ENCODE measurements around the gene NAB1.
"Not testable (repeated sequence)": the region's sequence is repeated elsewhere in the genome, so short reads cannot be mapped to it uniquely, and the experiment has no call there.

Gene NAB1

DNA sequence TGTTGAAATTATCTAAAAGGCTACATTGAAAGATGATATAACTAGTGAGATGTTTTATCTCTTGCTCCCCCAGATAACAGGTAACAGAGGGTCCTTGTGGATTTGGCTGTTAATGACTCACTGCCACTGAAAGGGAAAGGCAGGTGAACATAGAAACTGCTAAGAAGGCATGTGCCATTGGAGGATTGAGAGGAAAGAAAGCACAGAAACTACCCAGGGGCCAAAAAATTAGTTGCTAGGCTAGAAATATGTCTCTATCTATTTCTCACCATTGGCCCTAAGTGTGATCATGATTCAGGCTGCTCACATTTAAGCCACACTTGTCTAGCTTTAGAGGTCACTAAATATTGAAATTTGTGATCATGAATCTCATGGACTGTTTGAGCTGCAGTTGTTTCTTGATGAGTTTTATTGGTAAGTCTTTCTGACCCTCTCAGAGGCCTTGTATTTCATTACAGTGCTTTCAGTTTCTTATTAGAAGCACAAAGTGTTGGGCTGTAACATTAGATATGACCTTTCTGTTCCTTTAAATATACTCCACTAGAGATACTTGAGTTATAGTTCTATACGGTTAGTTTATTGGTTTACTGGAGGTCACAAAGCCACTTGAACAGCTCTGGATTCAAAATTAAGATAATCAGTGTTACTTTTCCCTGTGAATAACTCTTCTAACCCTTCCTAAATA lies 26.2 kb downstream of the NAB1 start:
- no peak for DNase-seq (ENCODE audit: low read depth)

DNA sequence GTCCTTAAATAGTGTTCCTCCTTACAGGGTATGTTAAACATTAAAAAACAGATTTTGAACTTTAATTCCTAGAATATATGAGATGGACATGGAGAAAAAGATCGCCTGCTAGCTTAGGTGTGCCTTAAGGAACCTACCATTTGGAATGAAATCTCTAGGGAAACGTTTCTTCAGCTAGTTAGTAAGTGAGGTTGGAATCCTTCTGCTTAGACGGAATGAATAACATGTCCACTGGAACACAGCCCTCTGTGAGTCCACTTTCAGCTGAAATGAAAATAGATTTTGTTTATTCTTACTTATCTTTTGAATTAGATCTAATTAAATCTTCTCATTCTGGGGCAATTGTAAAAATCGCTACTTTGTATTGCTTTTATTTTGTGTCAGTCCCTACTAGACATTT lies 28.4 kb downstream of the NAB1 start:
- DNase-seq (ENCODE audit: low read depth): no peak

DNA sequence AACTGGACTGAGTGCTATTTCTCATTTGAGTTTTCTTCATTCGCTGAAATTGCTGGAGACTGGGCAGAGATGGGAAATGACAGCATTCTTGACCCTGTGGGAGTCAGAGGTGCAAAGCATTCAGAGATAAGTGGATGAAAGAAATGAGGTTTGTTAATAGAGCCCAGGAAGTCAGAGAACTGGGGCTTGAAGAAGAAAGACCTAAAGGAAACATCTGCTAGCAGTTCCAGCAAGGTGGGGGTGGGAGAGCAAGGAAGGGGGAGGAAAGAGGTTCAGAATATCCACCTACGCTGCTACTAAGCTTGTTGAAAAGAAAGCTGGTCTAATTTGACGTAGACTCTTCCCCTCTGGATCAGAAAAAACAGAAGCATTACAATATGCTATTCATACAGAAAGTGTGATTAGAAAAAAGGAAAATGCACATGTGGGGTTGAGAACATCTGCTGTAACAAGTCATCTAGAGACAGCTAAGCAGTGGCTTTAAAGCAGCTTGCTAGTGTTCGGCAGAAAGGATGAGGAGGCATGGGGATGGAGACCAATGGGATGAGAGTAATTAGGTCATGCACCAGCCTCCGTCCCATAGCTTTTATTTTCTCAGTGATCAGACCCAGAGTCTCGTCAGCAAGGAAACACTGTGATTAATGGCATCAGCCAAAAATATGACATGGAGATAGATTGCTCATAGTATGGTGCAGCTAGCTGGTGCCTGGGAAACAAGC lies 29.7 kb downstream of the NAB1 start:
- DNase-seq (ENCODE audit: low read depth): no peak

DNA sequence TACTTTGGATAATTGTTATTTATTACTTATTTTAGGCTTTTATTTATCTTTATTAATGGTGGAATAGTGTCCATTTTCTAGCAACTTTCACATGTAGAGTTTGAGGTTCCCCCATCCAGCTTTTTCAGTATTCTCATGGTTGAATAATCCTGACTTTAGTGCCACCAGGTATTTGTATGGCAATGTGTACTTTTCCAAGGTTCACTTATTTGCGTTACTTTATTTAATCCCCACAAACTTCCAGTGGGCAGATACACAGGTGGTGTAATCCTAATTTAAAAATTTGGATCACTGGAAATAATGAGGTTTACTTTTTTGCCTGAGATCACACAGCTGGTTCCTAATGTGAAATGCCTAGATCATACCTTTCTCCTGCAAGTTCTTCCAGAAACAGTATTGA lies 30.5 kb downstream of the NAB1 start:
- DNase-seq (ENCODE audit: low read depth): no peak

DNA sequence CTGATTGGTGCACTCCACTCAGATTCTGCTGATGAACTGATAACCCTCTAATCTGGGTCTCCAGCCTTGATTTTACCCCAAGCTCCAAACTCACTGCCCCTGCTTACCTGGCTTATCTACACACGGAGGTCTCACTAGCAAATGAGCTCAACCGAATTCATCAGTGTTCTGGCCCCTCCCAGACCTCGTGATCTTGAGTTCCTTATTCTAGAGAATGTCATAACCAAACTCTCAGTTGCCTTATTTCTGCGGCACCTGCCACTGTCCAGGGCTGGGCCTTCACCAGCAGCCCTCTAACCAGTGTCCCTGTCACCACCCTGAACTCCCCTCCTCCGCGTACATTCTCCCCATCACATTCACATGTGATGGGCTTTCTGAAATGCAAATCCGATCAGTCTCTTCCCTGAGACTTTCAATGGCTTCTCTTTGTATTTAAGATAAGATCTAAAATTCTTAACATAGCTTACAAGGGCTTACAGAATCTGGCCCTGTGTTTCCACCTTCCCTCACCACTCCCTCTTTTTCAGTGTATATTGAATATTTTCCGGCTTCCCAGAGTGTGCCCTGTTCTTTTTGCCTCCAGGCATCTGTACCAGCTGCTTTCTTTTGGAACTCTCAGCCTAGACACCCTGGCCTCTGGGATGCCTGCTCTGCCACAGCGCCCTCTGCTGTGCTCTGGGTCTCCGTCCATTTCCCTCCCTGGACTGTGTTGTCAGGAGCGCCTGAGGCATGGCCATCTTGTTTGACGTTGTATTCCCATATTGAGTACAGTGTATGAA lies 31.1 kb downstream of the NAB1 start:
- DNase-seq (ENCODE audit: low read depth): peak; percentile 22

DNA sequence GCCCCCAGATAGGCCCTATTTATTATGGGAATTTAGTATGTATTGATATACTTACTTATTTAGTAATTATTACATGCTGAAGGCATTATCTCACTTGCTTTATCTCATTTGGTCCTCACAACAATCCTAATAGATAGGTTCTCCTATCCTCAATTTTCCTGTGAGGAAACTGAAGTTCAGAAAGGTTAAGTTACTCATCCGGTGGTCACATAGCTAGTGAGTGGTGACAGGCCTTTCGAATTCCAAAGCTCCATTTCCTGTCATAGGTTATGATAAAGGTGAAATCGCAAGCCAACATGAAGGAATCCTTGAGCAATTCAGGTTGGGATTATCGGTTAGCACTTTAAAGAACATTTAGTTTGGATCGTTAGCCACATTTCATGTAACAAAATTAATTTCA lies 33.3 kb downstream of the NAB1 start:
- DNase-seq (ENCODE audit: low read depth): no peak

DNA sequence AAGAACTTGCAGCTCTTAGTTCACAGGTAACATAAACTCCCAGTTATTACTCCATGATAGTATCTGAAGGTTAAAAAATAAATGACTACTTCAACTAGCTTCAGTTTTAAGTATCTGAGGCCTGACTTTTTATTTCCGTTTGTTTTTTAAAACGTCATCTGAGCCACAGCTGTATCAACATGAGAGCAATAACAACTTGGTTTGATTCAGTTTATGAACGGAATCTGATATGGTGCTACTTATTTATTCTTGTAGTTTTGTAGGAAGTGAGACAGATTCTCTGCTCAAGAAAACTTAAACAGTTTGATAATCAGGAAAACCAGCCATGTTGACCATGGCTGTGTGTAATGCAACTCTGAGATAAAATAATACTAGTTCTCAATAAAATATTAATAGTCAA lies 34.9 kb downstream of the NAB1 start:
- DNase-seq (ENCODE audit: low read depth): no peak

DNA sequence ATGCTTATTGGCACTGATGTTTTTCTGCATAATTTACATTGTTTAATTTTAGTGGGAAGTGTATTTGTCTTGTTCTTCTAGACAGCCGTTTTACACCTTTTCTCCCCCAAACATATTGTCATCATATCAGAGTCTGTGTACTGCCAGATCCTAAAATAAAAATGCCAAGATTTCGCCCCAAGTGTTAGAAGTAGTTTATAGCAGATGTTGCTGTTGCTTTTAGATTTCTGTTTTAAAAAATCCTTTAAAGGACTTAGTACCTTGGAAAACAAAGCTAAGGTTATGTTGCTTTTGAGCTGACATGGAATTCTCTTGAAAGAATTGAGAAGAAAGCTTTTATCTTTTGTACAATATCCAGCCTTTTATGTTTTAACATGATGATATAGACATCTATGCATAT lies 36.0 kb downstream of the NAB1 start:
- DNase-seq (ENCODE audit: low read depth): no peak

DNA sequence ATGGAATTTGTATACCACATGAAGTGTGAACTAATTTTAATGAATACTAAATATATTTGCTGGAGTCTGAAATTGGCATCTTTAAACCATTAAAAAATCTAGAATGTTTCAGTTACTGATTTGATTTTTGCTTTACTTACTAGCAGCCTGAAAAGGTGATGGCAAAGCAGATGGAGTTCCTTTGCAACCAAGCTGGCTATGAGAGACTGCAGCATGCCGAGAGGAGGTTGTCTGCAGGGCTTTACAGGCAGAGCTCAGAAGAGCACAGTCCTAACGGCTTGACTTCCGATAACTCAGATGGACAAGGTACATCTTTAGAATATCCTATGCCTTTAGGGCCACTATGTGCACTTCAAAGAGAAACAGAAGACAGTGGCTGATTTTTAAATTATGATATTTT lies 36.5 kb downstream of the NAB1 start:
- no peak for DNase-seq (ENCODE audit: low read depth)

DNA sequence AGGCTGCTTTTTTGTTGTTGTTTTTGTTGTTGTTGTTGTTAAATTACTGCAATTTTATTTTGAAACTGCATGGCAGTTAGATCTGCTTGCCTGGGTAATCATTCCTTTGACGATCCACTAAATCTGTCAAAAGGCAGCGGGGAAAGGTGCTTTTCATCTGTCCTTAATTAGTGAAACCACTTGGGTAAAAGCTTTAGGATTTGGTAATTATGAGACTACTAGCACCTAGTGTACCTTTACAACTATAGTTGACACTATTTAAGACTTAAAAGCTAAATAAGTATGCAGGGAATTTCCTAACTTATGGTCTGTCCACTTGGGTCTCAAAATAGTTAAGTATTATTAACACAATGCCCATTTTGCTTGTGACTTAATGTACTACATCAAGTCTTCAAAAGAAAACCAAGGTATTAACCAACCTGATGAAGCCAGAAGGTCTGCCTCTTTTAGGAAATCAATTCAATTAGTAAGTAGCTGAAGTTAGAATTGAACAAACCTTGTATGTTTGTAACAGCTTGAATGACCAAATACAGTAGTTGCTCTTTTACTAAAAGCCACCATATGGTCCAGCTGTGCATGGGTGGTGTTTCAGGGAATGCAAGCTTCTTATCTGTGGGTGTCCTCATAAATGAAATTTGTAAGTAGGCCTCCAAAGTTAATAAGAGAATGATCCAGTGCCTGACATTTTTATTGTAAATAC lies 44.8 kb downstream of the NAB1 start:
- no peak for DNase-seq (ENCODE audit: low read depth)

DNA sequence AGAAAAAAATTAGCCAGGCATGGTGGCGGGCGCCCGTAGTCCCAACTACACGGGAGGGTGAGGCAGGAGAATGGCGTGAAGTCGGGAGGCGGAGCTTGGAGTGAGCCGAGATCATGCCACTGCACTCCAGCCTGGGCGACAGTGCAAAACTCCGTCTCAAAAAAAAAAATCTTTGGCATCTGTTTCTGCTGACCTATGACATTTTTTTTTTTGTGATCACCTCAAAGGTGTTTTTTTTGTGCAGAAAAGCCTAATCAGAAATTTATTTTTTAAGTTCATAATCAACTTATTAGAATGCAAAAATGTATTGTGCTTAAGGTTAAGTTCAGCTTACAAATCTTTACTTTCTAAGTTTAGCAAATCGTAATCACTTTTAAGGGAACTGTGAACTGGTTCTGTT lies 45.6 kb downstream of the NAB1 start:
- no peak for DNase-seq (ENCODE audit: low read depth)

DNA sequence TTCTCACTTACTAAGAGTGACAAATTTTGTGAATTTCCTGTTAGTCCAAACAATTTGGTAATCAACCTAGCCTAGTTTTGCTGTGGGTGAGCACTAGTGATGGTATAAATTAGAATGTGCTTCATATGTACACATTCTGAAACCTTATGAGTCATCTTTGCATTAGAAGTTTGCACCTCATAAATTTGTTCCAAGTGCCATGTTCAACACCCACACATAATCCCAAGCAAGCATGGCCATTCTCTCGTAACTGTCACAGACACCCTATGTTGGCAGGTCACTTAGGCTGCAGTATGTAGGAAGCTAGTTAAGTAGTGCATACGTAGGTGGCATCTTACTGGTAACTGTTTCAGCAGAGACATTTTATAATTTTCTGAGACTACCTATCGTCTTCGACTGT lies 46.9 kb downstream of the NAB1 start:
- peak; percentile 17 for DNase-seq (ENCODE audit: low read depth)

DNA sequence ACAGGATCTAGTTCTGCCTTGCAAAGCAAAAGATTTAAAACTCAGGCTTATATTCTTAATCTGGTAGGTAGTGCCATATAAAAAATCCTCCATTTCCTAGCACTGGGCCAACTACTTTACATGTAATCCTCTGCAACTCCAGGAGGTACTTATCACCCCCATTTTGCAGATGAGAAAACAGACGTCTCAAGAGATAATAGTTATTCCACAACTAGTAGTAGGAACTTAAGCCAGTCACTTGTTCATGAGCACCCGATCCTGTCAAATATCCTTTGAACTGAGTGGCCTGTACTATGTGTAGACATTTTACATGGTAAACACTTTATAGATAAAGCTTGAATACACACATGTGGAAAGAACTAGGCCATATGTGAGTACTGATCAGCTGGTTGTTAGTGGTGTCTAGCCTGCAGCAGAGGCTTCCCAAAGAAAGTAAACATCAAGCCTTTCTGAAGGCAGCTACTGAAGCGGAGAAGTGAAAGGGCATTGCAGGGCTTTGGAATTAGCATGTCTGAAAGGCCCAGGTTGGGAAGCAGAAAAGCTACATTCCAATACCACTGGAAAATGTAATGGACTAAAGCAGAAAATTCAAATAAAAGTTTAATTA lies 48.0 kb downstream of the NAB1 start:
- DNase-seq (ENCODE audit: low read depth): no peak

DNA sequence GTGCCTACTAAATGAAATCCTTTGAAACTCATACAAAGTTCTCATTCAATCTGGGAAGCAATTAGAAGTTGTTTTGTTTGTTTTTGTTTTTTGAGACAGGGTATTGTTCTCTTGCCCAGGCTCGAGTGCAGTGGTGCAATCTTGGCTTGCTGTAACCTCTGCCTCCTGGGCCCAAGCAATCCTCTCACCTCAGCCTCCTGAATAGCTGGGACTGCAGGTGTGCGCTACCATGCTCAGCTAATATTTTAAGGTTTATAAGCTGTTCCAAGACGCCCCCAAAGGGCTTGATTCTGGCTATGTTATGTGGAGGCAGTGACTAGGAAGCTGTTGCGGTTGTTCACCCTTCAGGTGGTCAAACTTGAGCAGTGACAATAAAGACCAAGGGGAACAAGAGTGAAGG lies 48.5 kb downstream of the NAB1 start:
- no peak for DNase-seq (ENCODE audit: low read depth)

DNA sequence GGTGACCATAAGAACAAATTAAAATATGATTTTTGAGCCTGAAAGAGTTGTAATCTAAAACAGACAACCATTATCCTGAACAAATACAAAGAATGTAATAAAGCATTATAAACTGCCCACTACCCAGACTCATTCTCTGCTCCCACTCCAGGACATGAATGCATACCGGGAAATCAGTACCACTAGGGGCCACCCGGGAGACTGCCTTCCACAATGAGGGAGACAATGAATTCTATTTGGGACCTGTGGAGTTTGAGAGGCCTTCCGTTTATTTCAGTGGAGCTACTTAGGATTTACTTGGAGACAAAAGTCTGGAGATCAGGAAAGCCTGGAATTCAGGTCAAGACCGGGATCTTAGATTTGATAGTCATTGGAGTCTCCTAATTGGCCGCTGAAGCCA lies 50.0 kb downstream of the NAB1 start:
- DNase-seq (ENCODE audit: low read depth): no peak

DNA sequence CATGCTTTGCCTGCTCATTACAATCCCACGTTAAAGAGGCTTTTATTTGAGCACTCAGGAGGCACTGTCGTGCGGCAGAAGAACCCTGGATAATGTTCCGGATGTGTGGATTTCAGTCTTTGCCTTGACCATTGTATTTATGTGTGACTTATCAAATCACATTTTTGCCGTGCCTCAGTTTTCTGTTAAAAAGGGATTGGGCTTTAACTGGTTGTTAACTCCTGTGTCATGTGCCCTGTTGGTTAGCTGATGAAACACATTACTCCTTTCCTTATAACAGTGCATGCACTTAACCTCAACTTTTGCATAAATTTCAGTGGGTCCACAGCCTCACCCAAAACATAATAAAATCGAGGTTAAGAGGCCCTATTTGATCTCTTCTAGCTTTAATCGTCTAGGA lies 52.7 kb downstream of the NAB1 start:
- no peak for DNase-seq (ENCODE audit: low read depth)

DNA sequence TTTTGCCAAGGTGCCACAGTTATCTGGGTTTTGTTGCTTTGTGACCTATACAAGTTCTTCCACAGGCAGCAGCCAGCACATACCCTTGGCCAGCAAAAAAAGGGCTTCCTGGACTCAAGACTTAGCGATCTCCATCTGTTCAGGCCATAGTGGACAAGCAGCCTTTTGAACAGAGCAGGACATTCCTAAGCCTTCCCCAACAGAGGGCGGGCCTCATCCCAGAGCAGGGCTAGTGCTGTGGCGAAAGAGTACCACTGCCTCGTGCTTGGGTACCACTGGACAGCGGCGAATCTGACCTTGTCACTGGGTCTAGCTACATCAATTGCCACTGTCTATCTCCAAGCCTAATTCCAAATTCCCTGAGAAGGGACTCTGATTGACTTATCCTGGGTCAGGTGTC lies 56.4 kb downstream of the NAB1 start:
- no peak for DNase-seq (ENCODE audit: low read depth)

DNA sequence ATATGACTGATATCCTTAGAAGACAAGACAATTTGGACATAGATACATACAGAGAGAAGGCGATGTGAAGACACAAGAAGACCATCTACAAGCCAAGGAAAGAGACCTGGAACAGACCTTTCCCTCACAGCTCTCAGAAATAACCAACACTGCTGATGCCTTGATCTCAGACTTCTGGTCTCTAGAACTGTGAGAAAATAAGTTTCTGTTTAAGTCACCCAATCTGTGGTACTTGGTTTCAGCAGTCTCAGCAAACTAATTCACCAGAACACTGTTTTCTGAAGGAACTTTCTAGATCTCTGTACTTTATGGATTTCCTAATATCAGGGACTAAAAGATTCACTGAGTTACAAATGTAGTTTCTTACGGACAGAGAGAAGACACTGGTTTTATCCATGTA lies 58.8 kb downstream of the NAB1 start:
- DNase-seq (ENCODE audit: low read depth): no peak

DNA sequence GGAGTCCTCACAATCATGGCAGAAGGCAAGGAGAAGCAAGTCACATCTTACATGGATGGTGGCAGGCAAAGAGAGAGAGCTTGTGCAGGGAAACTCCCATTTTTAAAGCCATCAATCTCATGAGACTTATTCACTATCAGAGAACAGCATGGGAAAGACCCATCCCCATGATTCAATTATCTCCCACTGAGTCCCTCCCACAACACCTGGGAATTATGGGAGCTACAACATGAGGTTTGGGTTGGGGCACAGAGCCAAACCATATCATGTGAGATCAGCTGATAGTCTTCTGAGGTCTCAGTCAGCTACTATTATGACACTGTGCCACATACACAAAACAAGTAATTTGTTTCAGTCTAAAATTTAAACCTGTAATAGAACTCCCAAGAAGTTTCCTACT lies 59.8 kb downstream of the NAB1 start:
- not testable (repeated sequence) for DNase-seq (ENCODE audit: low read depth)

DNA sequence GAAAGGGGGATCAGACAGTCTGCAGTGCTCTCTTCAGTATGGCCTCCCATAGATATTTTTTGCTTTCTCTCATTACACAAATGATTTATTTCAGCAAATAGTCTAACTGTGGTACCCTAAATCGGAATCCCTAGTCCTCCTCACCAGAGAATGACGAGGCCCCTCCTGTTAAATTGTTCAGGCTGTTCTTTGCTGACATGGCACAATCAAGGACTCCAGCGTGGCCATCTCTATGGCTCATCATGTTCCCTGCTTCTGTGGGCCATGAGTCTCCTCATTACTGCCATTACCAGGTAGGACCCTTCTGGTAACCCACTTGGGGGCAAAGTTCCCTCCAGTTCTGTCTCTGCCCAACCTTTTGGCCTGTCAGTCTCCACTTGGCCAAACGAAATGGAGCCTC lies 62.2 kb downstream of the NAB1 start:
- no peak for DNase-seq (ENCODE audit: low read depth)

DNA sequence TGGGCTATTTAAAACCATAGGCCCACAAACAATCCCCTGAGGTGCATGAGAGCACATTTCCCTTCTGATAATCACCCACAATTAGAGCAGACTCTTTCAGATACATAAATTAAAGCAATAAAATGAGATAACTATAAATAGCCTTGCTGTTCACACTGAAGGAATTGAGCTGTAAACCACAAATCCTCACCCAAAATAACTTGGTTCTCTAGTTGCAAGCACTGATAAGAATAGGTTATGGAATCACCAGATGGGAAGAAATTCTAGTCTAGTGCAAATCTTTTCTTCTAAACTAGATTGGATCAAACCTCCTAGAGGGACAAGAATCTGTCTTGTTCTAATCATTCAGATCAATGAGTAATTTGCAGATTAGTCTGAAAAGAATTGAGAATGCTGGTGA lies 64.6 kb downstream of the NAB1 start:
- DNase-seq (ENCODE audit: low read depth): no peak

DNA sequence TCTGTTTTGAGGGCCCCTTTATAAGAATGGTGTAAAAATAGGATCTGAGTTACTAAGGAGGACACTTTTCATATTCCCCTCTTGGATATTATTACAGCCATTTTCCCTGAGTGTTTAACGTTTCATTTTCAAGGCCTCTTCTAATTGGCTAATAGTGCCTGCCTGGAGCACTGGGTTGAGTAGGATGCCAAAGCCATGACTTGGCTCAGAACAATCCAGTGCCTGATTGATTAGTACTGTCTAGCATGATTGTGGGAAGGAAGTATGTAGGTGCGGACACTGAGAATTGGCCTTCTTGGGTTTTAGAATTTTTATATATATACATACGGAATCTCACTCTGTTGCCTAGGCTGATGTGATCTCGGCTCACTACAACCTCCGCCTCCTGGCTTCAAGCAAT lies 66.1 kb downstream of the NAB1 start:
- DNase-seq (ENCODE audit: low read depth): no peak

All from stimulated activated CD8-positive, alpha-beta memory T cell treated with anti-CD3 and anti-CD28 coated beads, Interleukin-4, amount 100 ng/mL, for 24 hours (primary cell).